Stimulated activated CD4-positive, alpha-beta T cell treated with anti-CD3 and anti-CD28 coated beads, Interleukin-1b, Interleukin-23, amount 100 ng/mL, for 4 hours (primary cell): ENCODE results near the gene CXCL6.

Experiments
- DNase-seq, 2 donors: peaks; one replicate each; pipeline ENCODE4 v3.0.0-alpha.2; 2020; ENCODE audit warnings: low read depth in 2 of 2

The CXCL6 gene

DNA sequence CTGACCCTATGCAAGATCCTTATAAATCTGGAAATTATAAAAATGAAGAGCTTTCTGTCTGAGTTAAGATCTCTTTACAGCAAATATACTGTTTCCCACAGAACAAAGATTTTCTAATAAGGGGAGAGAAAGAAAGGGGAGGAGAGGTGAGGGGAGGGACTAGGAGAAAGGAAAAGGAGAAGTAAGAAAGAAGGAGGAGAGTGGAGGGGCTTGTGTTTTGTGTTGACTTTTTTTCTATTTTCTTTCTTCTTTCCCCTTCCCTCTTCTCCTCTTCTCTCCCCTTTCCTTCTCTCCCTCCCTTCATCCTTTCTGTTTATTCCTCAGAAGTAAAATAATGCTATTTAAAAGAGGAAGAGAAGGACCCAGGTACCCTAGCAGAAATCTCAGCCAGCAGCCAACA is 6.2 kb downstream of the CXCL6 start:
- no peak for DNase-seq

DNA sequence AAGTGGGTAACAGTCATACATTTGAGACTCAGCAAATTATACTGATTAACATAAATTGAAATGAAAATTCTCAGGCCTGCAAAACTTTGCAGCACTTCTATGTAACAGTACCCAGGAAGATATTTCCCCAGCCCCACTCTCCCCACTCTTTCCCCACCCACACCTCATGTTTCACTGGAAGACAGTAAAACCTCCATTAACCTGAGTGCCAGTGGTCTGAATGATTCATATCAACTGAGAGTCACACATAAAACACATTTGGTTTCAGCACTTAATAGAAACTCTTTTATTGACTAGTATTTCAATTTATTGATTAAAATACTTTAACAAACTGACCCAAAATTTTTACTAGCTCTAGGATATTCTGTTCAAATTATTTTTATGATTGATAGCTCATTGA is 6.9 kb downstream of the CXCL6 start:
- DNase-seq = no peak

DNA sequence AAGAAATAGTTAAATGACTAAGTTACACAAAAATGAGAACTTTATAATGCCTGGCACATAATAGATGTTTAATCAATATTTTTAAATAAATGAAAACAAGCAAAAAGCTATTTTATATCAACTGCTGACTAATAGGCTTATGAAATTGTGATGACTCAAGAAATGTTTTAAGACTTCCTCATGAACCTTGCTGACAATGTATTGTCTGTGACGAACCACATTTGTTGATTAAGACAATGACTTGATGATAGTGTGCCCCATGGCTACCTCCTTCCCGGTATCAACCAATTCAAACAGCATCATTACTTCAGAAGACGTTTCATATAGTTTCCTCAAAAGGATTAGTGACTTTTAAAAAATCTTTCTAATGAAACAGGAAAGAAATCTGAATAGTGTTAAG is 7.9 kb downstream of the CXCL6 start:
- DNase-seq = no peak

- no peak for DNase-seq
These were observed 8.3 kb downstream of the CXCL6 start for GRCh38 chr4:73844806-73845205.

GRCh38 chr4:73847526-73848182 is 11.2 kb downstream of the CXCL6 start:
- DNase-seq = no peak

- DNase-seq = no peak
These were observed 11.8 kb downstream of the CXCL6 start for GRCh38 chr4:73848183-73848777.

DNA sequence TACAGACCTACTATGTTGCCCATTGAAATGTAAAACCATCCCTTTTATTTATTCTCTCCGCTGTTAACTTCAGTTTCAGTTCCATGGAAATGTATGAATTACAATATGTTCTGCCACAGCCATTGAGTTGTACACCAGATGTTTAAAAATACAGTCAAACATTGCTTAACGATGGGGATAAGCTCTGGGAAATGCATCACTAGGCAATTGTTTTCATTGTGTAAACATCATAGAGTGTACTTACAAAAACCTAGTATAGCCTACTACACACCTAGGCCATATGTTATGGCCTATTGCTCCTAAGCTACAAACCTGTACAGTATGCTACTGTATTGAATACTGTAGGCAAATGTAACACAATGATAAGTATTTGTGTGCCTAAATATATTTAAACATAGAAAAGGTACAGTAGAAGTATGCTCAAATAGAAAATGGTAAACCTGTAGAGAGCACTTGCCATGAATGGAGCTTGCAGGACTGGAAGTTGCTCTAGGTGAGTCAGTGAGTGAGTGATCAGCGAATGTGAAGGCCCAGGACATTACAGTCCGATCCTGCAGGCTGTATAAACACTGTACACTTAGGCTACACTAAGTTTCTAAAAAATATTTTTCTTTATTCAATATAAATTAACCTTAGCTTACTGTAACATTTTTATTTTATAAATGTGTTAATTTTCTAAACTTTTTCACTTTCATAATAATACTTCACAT is 13.9 kb downstream of the CXCL6 start:
- DNase-seq = no peak

DNA sequence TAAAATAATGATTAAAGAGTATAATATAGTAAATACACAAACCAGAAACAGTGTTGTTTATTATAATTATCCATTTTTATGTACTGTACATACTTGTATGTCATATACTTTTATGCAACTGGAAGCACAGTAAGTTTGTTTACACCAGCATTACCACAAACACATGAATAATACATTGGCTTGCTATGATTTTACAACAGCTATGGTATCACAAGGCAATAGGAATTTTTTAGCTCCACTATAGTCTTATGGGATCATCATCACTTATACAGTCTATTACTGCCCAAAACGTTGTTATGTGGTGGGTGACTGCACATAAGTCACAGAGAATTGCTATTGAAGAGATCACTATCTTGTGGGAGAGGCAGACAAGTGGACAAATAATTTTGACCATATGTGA is 14.8 kb downstream of the CXCL6 start:
- no peak for DNase-seq

DNA sequence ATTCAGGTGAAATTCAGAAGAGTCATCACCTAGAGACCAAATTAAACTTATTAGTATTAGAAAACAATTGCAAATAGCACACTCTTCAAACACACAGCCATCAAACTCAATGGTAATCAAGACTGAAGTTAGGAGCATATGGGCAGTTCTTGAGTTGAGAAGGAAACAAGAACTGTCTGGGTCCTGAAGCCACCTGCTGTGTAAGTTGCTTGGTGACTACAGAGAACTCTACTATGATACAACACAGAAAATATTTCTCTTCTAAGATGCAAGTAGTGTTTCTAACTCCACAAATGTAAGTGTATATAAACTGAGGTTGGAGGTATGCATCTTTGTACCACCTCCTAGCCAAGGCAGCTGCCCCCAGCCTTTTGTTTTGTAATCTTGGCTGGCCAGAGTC is 16.3 kb downstream of the CXCL6 start:
- no peak for DNase-seq

DNA sequence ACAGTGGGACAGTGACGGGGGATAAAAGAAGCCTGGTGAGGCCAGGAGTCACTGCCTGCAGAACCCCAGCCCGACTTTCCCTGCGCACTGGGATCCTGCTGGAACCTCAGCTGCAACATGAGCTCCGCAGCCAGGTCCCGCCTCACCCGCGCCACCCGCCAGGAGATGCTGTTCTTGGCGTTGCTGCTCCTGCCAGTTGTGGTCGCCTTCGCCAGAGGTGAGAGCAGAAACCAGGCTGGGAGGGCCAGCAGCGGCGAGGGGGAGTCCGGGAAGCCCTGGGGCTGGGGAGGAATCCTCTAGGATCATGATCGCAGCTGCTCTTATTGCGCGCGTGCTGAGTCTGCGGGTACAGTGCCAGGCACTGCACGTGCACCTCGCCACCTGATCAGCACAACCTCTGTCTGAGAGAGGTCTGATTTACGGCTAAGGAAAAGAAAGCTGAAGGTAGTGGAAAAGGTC is 16.8 kb downstream of the CXCL6 start, which contains the start of gene PF4V1:
Gene PF4V1 (plus strand): TSS at position 51 of the 459 bp plus-strand sequence. CDS start 67 bp downstream, at position 118.
- no peak for DNase-seq

- no peak for DNase-seq
These were observed 17.4 kb downstream of the CXCL6 start for GRCh38 chr4:73853718-73854473.

DNA sequence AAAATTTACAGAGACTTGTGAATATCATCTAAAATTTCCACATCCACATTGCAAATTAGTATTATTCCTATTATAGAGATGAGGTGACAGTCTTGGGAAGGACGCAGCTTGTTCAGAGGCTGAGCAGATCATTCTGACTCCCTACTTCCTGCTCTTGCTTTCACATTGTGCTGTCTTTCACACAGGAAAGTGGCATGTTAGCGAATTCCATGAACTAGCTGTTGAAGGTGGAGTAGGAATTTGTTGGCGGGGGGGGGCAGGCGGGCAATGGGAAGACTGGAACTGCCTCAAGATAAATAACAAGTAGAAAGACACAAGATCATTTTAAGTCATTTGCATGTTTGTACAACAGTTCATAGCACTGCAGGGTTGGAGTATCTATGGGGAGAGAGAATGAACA is 18.9 kb downstream of the CXCL6 start:
- DNase-seq = no peak

DNA sequence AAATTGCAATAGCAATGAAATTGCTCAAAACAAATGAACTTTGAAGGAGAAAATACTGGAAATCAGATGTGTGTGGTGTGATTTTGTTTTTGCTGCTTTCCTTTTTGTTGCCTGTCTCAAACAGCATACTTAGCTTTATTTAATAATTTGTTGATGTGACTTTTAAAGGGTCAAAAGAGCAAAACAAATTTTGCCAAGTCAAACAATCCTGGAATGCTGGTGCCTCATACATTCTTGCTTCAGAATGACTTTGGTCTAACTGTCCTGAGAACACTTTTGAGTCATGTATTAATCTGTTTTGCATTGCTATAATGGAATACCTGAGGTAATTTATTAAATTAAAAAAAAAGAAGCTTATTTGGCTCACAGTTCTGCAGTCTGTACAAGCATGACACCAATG is 20.0 kb downstream of the CXCL6 start:
- no peak for DNase-seq

DNA sequence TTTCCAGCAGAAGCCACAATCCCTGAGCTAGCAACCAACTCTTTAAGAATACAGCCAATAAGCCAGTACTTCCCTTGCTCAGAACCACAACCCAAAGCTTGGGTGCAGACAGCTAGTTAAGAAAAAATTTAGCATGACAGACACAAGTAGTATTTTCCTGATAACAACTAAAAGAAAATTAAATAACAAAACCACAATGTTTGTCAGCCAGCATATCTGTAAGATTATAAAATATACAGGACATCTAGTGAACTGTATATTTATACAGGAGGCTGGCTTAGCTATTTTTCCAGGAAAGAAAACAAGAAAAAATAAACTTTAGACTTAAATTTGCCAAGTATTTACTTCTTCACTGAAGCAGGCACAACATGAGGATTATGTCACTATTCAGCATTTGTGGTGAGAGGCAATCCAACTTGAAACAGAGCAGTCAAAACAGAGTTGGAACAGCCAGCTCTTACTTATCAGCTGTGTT is 23.2 kb downstream of the CXCL6 start:
- DNase-seq = no peak

DNA sequence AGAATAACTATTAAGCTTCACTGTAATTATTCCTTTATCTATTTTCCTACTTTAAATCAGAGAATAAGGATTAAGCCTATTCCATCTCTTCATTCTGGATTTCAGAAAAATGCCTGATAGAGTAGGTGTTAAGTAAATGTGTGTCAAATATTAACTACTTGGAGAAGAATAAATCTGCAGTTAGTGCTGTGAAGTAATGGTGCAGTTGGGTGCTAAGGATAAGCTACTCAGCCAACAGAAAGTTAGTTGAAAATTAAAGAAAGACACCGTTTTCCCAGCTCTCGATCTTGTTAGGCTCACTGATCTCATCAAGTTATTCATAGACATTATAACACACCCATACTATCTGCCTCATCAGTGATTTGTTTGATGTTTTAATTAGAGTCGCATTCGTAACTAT is 23.7 kb downstream of the CXCL6 start:
- DNase-seq = no peak

GRCh38 chr4:73860917-73861316 is 24.4 kb downstream of the CXCL6 start:
- DNase-seq = no peak

GRCh38 chr4:73862322-73862721 is 25.8 kb downstream of the CXCL6 start:
- DNase-seq = no peak

DNA sequence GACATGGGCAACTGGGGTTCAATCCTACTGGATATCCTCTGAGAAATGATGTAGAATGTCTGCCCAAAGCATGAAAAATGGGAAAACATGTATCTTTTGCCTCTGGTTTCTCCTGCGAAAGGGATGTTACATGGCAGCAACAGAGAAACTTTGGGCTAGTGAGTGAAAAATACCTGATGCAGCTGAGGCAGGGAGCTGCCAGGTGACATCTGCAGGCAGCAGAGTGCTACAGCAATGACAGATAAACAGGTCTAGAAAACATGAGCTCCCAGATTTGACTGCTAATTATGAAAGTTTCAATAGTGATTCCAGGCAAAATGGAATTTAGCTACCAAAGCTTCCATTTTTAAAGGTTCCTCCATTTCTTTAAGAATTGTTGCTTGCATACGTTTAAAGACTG is 27.9 kb downstream of the CXCL6 start:
- DNase-seq = no peak

GRCh38 chr4:73864961-73865360 is 28.5 kb downstream of the CXCL6 start:
- no peak for DNase-seq

DNA sequence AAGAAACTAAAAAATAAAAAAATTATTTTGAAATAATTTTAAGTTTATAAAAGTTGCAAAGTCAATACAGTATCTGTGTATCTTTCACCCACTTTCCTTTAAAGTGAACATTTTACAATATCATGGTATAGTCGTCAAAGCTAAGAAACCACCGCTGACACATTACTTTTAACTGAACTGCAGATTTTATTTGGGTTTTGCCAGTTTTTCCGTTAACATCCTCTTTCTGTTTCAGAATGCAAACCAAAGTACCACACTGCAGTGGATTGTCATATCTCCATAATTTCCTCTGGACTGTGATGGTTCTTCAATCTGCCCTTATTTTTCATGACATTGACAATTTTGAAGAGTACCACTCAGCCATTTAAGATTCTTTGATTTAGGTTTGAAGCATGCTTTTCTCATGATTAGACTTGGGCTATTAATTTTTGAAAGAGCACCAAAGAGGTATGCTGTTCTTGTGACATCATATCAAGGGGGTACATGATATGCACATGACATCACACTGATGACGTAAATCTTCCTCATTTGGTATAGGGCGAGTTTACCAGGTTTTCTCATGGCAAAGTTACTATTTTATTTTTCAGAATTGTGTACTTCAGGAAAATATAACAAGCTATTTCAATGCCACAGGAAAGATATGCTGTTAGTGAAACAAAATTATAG is 29.1 kb downstream of the CXCL6 start:
- DNase-seq = no peak

DNA sequence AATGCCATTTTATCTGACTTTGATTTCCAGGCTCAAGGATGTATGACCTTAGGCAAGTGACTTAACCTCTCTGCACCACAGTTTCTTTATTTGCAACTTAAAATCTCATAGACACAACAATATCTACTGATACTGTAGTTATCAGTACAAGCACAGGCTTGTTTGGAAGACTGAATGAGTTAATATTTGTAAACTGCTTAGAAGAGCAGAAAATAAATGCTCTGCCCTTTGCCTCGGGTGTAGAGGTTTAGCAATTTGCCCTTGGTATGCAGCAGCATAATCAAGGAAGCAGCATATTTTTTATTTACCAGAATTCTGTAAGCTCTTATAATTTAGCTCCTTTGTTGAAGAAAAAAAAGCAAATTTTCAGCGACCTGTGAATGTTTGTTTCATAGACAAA is 29.8 kb downstream of the CXCL6 start:
- no peak for DNase-seq

DNA sequence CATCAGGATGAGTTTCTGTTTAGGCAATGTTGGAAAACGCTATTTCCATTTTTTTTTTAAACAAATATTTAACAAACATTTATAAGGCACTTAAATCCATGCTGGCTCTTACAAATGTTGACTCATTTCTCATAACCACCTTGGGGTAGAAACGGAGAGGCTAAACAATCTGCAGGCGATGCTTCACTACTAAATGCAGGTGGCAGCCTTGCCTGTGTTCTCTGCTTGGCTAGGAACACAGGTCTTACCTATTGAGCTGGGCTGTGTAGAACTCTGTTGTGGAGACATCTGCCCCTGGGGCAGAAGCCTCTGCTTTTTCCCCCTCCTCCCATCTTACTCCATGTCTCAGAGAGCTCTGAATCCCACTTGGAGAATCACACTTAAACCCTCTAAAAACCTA is 31.3 kb downstream of the CXCL6 start:
- DNase-seq = no peak
